Neural progenitor cell (in vitro differentiated cells): ENCODE measurements around the gene GABBR1. TPM values are rescaled to one million over a fixed set of nuclear protein-coding genes. Genes with fewer than 3 reads are reported as not detected.

Experiments
- DNase-seq: peaks from one replicate; pipeline ENCODE4 v3.0.0-alpha.2; 2016; ENCODE audit warnings: low spot score
- H2AFZ ChIP-seq: fragments of 200-600 bp; sonication (generic); replicated peaks from 2 replicates; pipeline ENCODE4 v1.6.1; 2016; ENCODE audit warnings: antibody characterized with exemption
- H3F3A ChIP-seq: fragments of 200-600 bp; sonication (generic); 2 replicates; pipeline ENCODE4 v1.6.1; 2016; ENCODE audit warnings: antibody characterized with exemption, low read depth
- H3K27ac ChIP-seq: fragments of 200-600 bp; sonication (generic); 2 replicates; pipeline ENCODE4 v1.5.1; 2016; ENCODE audit warnings: mild to moderate bottlenecking
- H3K27me3 ChIP-seq: fragments of 200-600 bp; sonication (generic); 2 replicates; pipeline ENCODE4 v1.6.1; 2016; ENCODE audit warnings: mild to moderate bottlenecking, moderate library complexity
- H3K36me3 ChIP-seq: fragments of 200-600 bp; sonication (generic); 2 replicates; pipeline ENCODE4 v1.5.1; 2016
- H3K4me1 ChIP-seq: fragments of 200-600 bp; sonication (generic); 2 replicates; pipeline ENCODE4 v1.6.1; 2016; ENCODE audit warnings: mixed run types
- H3K4me2 ChIP-seq: fragments of 200-600 bp; sonication (generic); 2 replicates; pipeline ENCODE4 v1.6.1; 2016
- H3K4me3 ChIP-seq: fragments of 200-600 bp; sonication (generic); 2 replicates; pipeline ENCODE4 v1.5.1; 2016
- H3K79me2 ChIP-seq: fragments of 200-600 bp; sonication (generic); 2 replicates; pipeline ENCODE4 v1.6.1; 2016; ENCODE audit warnings: low read depth
- H3K9ac ChIP-seq: fragments of 200-600 bp; sonication (generic); 2 replicates; pipeline ENCODE4 v1.6.1; 2016
- H3K9me3 ChIP-seq: fragments of 200-600 bp; sonication (generic); 2 replicates; pipeline ENCODE4 v1.5.1; 2016; ENCODE audit warnings: low read depth
- H4K20me1 ChIP-seq: fragments of 200-600 bp; sonication (generic); 2 replicates; pipeline ENCODE4 v1.6.1; 2016; ENCODE audit warnings: low read depth
- H3K27ac Mint-ChIP-seq: 3 replicates; pipeline ENCODE4 v1.8.0; 2021; ENCODE audit warnings: mixed read lengths
- H3K27me3 Mint-ChIP-seq: 2 replicates; pipeline ENCODE4 v1.8.0; 2022; ENCODE audit warnings: low read depth, mild to moderate bottlenecking, inconsistent platforms, moderate library complexity, mixed read lengths; ENCODE audit not compliant: insufficient read depth
- H3K36me3 Mint-ChIP-seq: 3 replicates; pipeline ENCODE4 v1.8.0; 2021; ENCODE audit warnings: mixed read lengths
- H3K4me1 Mint-ChIP-seq: 3 replicates; pipeline ENCODE4 v1.8.0; 2021; ENCODE audit warnings: mixed read lengths
- H3K4me3 Mint-ChIP-seq: 3 replicates; pipeline ENCODE4 v1.8.0; 2021; ENCODE audit warnings: mild to moderate bottlenecking, moderate library complexity, mixed read lengths
- H3K9me3 Mint-ChIP-seq: 3 replicates; pipeline ENCODE4 v1.8.0; 2020; ENCODE audit warnings: mixed read lengths
- CTCF ChIP-seq: fragments of 200-600 bp; sonication (generic); IDR thresholded peaks from 2 replicates; pipeline ENCODE4 v1.5.1; 2017; ENCODE audit warnings: antibody characterized with exemption, mild to moderate bottlenecking
- EZH2 ChIP-seq: fragments of 200-600 bp; sonication (generic); IDR thresholded peaks from 2 replicates; pipeline ENCODE4 v1.6.1; 2017; ENCODE audit warnings: antibody characterized with exemption, mild to moderate bottlenecking, moderate library complexity
- EZH2phosphoT487 ChIP-seq: fragments of 200-600 bp; sonication (generic); IDR thresholded peaks from 2 replicates; pipeline ENCODE4 v1.6.1; 2017; ENCODE audit warnings: antibody characterized with exemption
- total RNA-seq: library from RNA; depleted of rRNA; stranded (reverse); fragments of >200 nt; gene quantifications from 2 replicates; pipeline ENCODE4 v1.2.3, GENCODE V29; 2015; ENCODE audit warnings: low replicate concordance

GABBR1 gene
- total RNA-seq, 1 donor from 2014 or later, result 25.4 TPM

- Histone ChIP-seq H3K4me1 (peaks cover 3% of the 10 kb centered on the region), H4K20me1 (no peaks in the 10 kb centered on the region), H3K27me3 (no peaks in the 10 kb centered on the region), H3K9ac (no peak within 1 kb of the TSS), H3K27ac (no peak within 1 kb of the TSS), H2AFZ (no peak within 1 kb of the TSS), H3K9me3 (no peaks in the 10 kb centered on the region), H3K4me2 (no peak within 1 kb of the TSS), H3K36me3 (no peaks in the 10 kb centered on the region), H3F3A (peaks cover 13% of the 10 kb centered on the region), H3K4me3 (no peak within 1 kb of the TSS), H3K79me2 (no peaks in the 10 kb centered on the region)
- no peaks in the 10 kb centered on the region for H3K36me3 Mint-ChIP-seq
- DNase-seq, result no peak
- H3K4me1 Mint-ChIP-seq, result peaks cover 6% of the 10 kb centered on the region
- no peak for TF ChIP-seq EZH2
- no peak for TF ChIP-seq CTCF
- no peak for TF ChIP-seq EZH2phosphoT487
- no peak within 1 kb of the TSS for H3K27ac Mint-ChIP-seq
- peaks cover 2% of the 10 kb centered on the region for H3K9me3 Mint-ChIP-seq
- H3K4me3 Mint-ChIP-seq, result no peak within 1 kb of the TSS
- no peaks in the 10 kb centered on the region for H3K27me3 Mint-ChIP-seq
Observed at GRCh38 chr6:29656798-29657197, 23.8 kb upstream of the GABBR1 start, which contains the start of gene MOG. MOG (plus strand) TSS chr6:29657092; CDS start chr6:29657210, 118 bp downstream.

DNA sequence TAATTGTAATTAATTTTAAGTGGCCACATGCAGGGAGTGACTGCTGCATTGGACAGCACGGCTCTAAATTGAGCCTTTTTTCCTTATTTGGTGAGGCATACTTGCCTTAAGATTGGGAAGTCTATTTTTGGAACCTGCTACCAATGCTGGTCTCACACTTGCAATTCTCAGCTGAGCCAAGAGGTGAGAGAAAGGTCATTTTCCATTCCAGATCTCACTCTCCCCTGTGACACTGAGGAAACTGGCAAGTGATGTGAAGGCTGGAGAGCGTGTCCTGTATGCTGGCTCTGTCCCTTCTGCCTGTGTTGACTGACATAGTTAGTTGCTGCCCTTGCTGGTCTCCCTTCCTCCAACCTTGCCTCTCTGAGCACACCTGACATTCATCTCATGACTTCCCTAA lies 23.2 kb upstream of the GABBR1 start:
- no peak overlapping the region for H3K27ac ChIP-seq
- Mint-ChIP-seq H3K36me3 (no peaks in the 10 kb centered on the region), H3K4me1 (peaks cover 8% of the 10 kb centered on the region), H3K4me3 (no peak overlapping the region), H3K27me3 (no peaks in the 10 kb centered on the region), H3K9me3 (no peaks in the 10 kb centered on the region), H3K27ac (no peak overlapping the region)
- no peak overlapping the region for H3K4me3 ChIP-seq
- H3K9ac ChIP-seq, result no peak overlapping the region
- no peak for DNase-seq
- H3K79me2 ChIP-seq, result no peaks in the 10 kb centered on the region
- no peaks in the 10 kb centered on the region for H3K4me1 ChIP-seq
- H3K4me2 ChIP-seq, result no peak overlapping the region
- peaks cover 13% of the 10 kb centered on the region for H3F3A ChIP-seq
- no peaks in the 10 kb centered on the region for H4K20me1 ChIP-seq
- H3K9me3 ChIP-seq, result no peaks in the 10 kb centered on the region
- TF ChIP-seq EZH2phosphoT487 (no peak), CTCF (no peak), EZH2 (no peak)
- H3K36me3 ChIP-seq, result no peaks in the 10 kb centered on the region
- H3K27me3 ChIP-seq, result no peaks in the 10 kb centered on the region
- H2AFZ ChIP-seq, result no peak overlapping the region

DNA sequence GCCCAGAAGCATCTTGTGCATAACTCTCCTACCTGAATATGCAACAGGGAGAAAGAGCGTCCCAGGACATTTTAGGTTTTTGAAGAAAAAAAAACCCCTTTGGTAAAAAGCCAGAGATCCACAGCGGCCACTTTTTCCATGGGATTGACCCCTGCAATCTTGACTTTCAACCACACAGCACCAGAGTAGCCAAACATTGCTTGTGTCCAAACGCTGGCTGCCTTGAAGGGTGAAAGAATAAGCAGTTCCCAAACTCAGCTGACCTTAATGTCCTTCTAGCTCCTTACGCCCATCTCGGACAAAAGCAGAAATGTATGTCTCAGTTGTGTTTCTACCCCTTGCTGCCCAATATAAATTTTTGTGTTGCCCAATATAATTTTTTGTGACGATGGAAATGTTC lies 22.7 kb upstream of the GABBR1 start:
- no peak overlapping the region for H3K27ac Mint-ChIP-seq
- no peaks in the 10 kb centered on the region for H4K20me1 ChIP-seq

More for the DNA sequence above, 22.7 kb upstream of the GABBR1 start:
- Histone ChIP-seq H3F3A (peaks cover 14% of the 10 kb centered on the region), H3K36me3 (no peaks in the 10 kb centered on the region), H3K27me3 (no peaks in the 10 kb centered on the region), H3K4me1 (no peaks in the 10 kb centered on the region), H3K9me3 (no peaks in the 10 kb centered on the region), H3K9ac (no peak overlapping the region), H3K79me2 (no peaks in the 10 kb centered on the region), H3K4me3 (no peak overlapping the region), H3K27ac (no peak overlapping the region), H2AFZ (no peak overlapping the region), H3K4me2 (no peak overlapping the region)
- no peak for TF ChIP-seq CTCF
- no peak for TF ChIP-seq EZH2phosphoT487
- Mint-ChIP-seq H3K4me3 (no peak overlapping the region), H3K4me1 (peaks cover 4% of the 10 kb centered on the region), H3K36me3 (no peaks in the 10 kb centered on the region), H3K27me3 (no peaks in the 10 kb centered on the region), H3K9me3 (no peaks in the 10 kb centered on the region)
- DNase-seq, result no peak
